Heart left ventricle (tissue), 13 donors: Measurements from ENCODE around the gene GRIN2A.

Source experiments
- CTCF ChIP-seq, 12 donors: fragments of 200-600 bp; sonication (generic) in 4 of 12; IDR thresholded peaks; one replicate each; pipeline versions ENCODE4 v1.5.0 to v1.8.0; 2018 to 2022; ENCODE audit warnings: antibody characterized with exemption in 12 of 12, mild to moderate bottlenecking in 5 of 12
- POLR2A ChIP-seq, 2 donors: fragments of 450-650 bp; IDR thresholded peaks; one replicate each; pipeline ENCODE4 v1.6.1; 2017; ENCODE audit warnings: antibody characterized with exemption in 2 of 2, mild to moderate bottlenecking in 2 of 2, moderate library complexity in 2 of 2
- donor health status: ischemic (EF 13 %, LVEDD 7.1; RV severe dilation, severe dysfunction).
- donor health status: DM: no; HTN: yes; CAD: no.
- donor health status: DM: no; HTN: no; CAD: no.
- donor health status: ischemic (EF 25% LVEDD 6.9; RV normal size, moderate dysfunction).
- donor health status: ischemic (EF 25% LVEDD 5.7; RV mildly dilated, moderate dysfunction).
- donor health status: ischemic (EF 35%, LVEDD 5.7; RV mildly dilated, moderate dysfunction).
- donor health status: nonischemic (EF 11% LVEDD 7.7; RV severe dilation, severe dysfunction).
- donor health status: DM: yes; HTN: yes; CAD: no.
- donor health status: PGD.
- donor health status: ischemic (EF 29% LVEDD 5.4; RV normal size, mild dysfunction).
- donor health status: nonischemic (EF 23%, LVEDD 6.1; RV moderate dilation, normal function).

- TF ChIP-seq POLR2A (IDR thresholded peaks at IDR 0.05) = no peak
- no peak for TF ChIP-seq CTCF (IDR thresholded peaks at IDR 0.05)
Measured at GRCh38 chr16:10036956-10037355, 145.3 kb downstream of the GRIN2A start.
